ENCODE data around the gene DIAPH2. TPM values are rescaled to one million over a fixed set of nuclear protein-coding genes. Genes with fewer than 3 reads are reported as not detected.

The DIAPH2 gene
- total RNA-seq, 6 experiments from 2014 or later, result 10.1 to 13.5 (median 11.6) TPM

- no peak for DNase-seq
- Mint-ChIP-seq H3K27me3 (ENCODE audit: insufficient read depth) (no peaks in the 10 kb centered on the region), H3K4me3 (no peak overlapping the region)
Measured at GRCh38 chrX:97539970-97540519, 855.4 kb downstream of the DIAPH2 start.

GRCh38 chrX:97547877-97548578 lies 863.4 kb downstream of the DIAPH2 start:
- Mint-ChIP-seq H3K27ac (peak overlapping the region; percentile 20; the same call in 1 of the 2 replicates), H3K36me3 (ENCODE audit: low read depth) (no peaks in the 10 kb centered on the region), H3K4me1 (ENCODE audit: low read depth) (peaks cover 11% of the 10 kb centered on the region)

More at GRCh38 chrX:97539970-97540519, 855.4 kb downstream of the DIAPH2 start:
- H3K9me3 Mint-ChIP-seq, result no peaks in the 10 kb centered on the region
- no peak for TF ChIP-seq CTCF (IDR thresholded peaks at IDR 0.05)
- no peak overlapping the region for H3K27ac Mint-ChIP-seq
- peaks cover 9% of the 10 kb centered on the region for H3K4me1 Mint-ChIP-seq (ENCODE audit: low read depth)
- no peaks in the 10 kb centered on the region for H3K36me3 Mint-ChIP-seq (ENCODE audit: low read depth)

GRCh38 chrX:97551821-97552220 lies 867.2 kb downstream of the DIAPH2 start:
- TF ChIP-seq CTCF (IDR thresholded peaks at IDR 0.05), result no peak
- H3K27ac Mint-ChIP-seq, result no peak overlapping the region

More at GRCh38 chrX:97547877-97548578, 863.4 kb downstream of the DIAPH2 start:
- no peaks in the 10 kb centered on the region for H3K9me3 Mint-ChIP-seq
- DNase-seq, result peak; percentile 9
- TF ChIP-seq CTCF (IDR thresholded peaks at IDR 0.05), result no peak
- H3K4me3 Mint-ChIP-seq, result no peak overlapping the region
- no peaks in the 10 kb centered on the region for H3K27me3 Mint-ChIP-seq (ENCODE audit: insufficient read depth)

GRCh38 chrX:97553833-97554232 lies 869.2 kb downstream of the DIAPH2 start:
- Mint-ChIP-seq H3K36me3 (ENCODE audit: low read depth) (no peaks in the 10 kb centered on the region), H3K4me3 (no peak overlapping the region), H3K4me1 (ENCODE audit: low read depth) (no peaks in the 10 kb centered on the region), H3K27me3 (ENCODE audit: insufficient read depth) (no peaks in the 10 kb centered on the region; the same call in 1 of the 2 replicates), H3K27ac (no peak overlapping the region), H3K9me3 (no peaks in the 10 kb centered on the region)
- TF ChIP-seq CTCF (IDR thresholded peaks at IDR 0.05), result no peak
- DNase-seq, result no peak

More at GRCh38 chrX:97551821-97552220, 867.2 kb downstream of the DIAPH2 start:
- Mint-ChIP-seq H3K36me3 (ENCODE audit: low read depth) (no peaks in the 10 kb centered on the region), H3K27me3 (ENCODE audit: insufficient read depth) (no peaks in the 10 kb centered on the region; the same call in 1 of the 2 replicates), H3K9me3 (no peaks in the 10 kb centered on the region), H3K4me1 (ENCODE audit: low read depth) (peaks cover 11% of the 10 kb centered on the region), H3K4me3 (no peak overlapping the region)
- DNase-seq, result no peak

GRCh38 chrX:97556359-97556758 lies 871.7 kb downstream of the DIAPH2 start:
- no peak overlapping the region for H3K4me3 Mint-ChIP-seq
- no peaks in the 10 kb centered on the region; the same call in 1 of the 2 replicates for H3K27me3 Mint-ChIP-seq (ENCODE audit: insufficient read depth)
- no peak for TF ChIP-seq CTCF (IDR thresholded peaks at IDR 0.05)
- no peaks in the 10 kb centered on the region for H3K36me3 Mint-ChIP-seq (ENCODE audit: low read depth)
- H3K4me1 Mint-ChIP-seq (ENCODE audit: low read depth), result no peaks in the 10 kb centered on the region
- no peaks in the 10 kb centered on the region for H3K9me3 Mint-ChIP-seq
- no peak overlapping the region for H3K27ac Mint-ChIP-seq
- DNase-seq, result no peak
